Measurements from ENCODE around the gene TVP23A.

Gene TVP23A

GRCh38 chr16:10817963-10818941 lies at the start of gene TVP23A:
Gene TVP23A (minus strand): TSS chr16:10818794. CDS start chr16:10818493, 301 bp downstream.
- no peak for TF ChIP-seq CTCF (IDR thresholded peaks at IDR 0.05; ENCODE audit: insufficient read depth, low read depth, low read length, missing control alignments)
- no peak for DNase-seq (ENCODE audit: low read depth)
- no peak within 1 kb of the TSS for H3K4me3 ChIP-seq (ENCODE audit: low read length)

GRCh38 chr16:10868104-10868595 lies 49.6 kb upstream of the TVP23A start:
- no peak for DNase-seq (ENCODE audit: low read depth)
- no peak overlapping the region for H3K4me3 ChIP-seq (ENCODE audit: low read length)
- TF ChIP-seq CTCF (IDR thresholded peaks at IDR 0.05; ENCODE audit: insufficient read depth, low read depth, low read length, missing control alignments), result no peak

DNA sequence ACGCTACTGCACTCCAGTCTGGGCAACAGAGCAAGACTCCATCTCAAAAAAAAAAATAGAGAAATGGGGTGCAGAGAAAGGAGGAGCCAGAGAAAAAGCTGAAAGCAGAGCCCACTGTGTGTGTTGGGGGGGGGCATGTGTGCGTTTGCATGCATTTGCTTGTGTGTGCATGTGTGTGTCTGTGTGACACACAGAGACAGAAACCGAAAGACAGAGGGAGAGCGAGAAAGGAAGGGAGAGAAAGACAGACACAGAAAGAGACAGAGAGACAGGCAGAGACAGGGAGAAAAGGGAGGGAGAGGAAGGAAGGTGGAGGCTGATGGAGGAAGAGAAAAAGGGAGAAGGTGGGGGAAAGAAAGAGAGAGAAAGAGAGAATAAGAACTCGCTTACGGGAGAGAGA lies 48.6 kb upstream of the TVP23A start:
- DNase-seq (ENCODE audit: low read depth), result no peak
- TF ChIP-seq CTCF (IDR thresholded peaks at IDR 0.05; ENCODE audit: insufficient read depth, low read depth, low read length, missing control alignments), result no peak
- H3K4me3 ChIP-seq (ENCODE audit: low read length), result no peak overlapping the region

GRCh38 chr16:10865991-10866966 lies 47.7 kb upstream of the TVP23A start:
- no peak overlapping the region for H3K4me3 ChIP-seq (ENCODE audit: low read length)
- TF ChIP-seq CTCF (IDR thresholded peaks at IDR 0.05; ENCODE audit: insufficient read depth, low read depth, low read length, missing control alignments), result no peak
- DNase-seq (ENCODE audit: low read depth), result no peak

GRCh38 chr16:10862438-10862837 lies 43.8 kb upstream of the TVP23A start:
- H3K4me3 ChIP-seq (ENCODE audit: low read length), result no peak overlapping the region
- no peak for TF ChIP-seq CTCF (IDR thresholded peaks at IDR 0.05; ENCODE audit: insufficient read depth, low read depth, low read length, missing control alignments)
- DNase-seq (ENCODE audit: low read depth), result peak; percentile 99

GRCh38 chr16:10859658-10860057 lies 41.1 kb upstream of the TVP23A start:
- DNase-seq (ENCODE audit: low read depth), result peak; percentile 93
- TF ChIP-seq CTCF (IDR thresholded peaks at IDR 0.05; ENCODE audit: insufficient read depth, low read depth, low read length, missing control alignments), result no peak
- no peak overlapping the region for H3K4me3 ChIP-seq (ENCODE audit: low read length)

Data from epithelial cell of esophagus (primary cell).